SH-SY5Y (cell line): Measurements from ENCODE around the gene NUP107.

Experiments used
- GATA2 ChIP-seq: IDR thresholded peaks from 2 replicates; pipeline ENCODE4 v1.6.1; 2011; ENCODE audit warnings: mild to moderate bottlenecking, low read depth, low read length
- GATA3 ChIP-seq: IDR thresholded peaks from 2 replicates; pipeline ENCODE4 v1.6.1; 2011; ENCODE audit warnings: low read depth, mild to moderate bottlenecking, low read length, moderate library complexity

GRCh38 chr12:68784015-68784414 is 97.2 kb downstream of the NUP107 start:
- no peak for TF ChIP-seq GATA3
- TF ChIP-seq GATA2 = no peak
